Astrocyte (in vitro differentiated cells and primary cell): ENCODE results near the gene FAF2. TPM values are rescaled to one million over a fixed set of nuclear protein-coding genes. Genes with fewer than 3 reads are reported as not detected.
"Not testable (repeated sequence)": the region's sequence is repeated elsewhere in the genome, so short reads cannot be mapped to it uniquely, and the experiment has no call there.

Source experiments
- DNase-seq: peaks from one replicate; pipeline ENCODE4 v3.0.0-alpha.2; 2010; ENCODE audit warnings: low read depth
- FAIRE-seq: peaks from 2 replicates; lab custom pipeline; 2011; peaks lifted over from hg19 to GRCh38; lab: Jason Lieb, UNC
- H2AFZ ChIP-seq: 2 replicates; pipeline ENCODE4 v1.6.0; 2012; ENCODE audit warnings: low read depth, low read length, inconsistent platforms
- H3K27ac ChIP-seq: 2 replicates; pipeline ENCODE4 v1.5.1; 2011; ENCODE audit warnings: low read depth, low read length, inconsistent platforms
- H3K27me3 ChIP-seq: 2 replicates; pipeline ENCODE4 v1.6.0; 2011; ENCODE audit warnings: low read length, inconsistent platforms; ENCODE audit not compliant: insufficient read depth
- H3K36me3 ChIP-seq: 2 replicates; pipeline ENCODE4 v1.5.1; 2011; ENCODE audit warnings: low read length, inconsistent platforms; ENCODE audit not compliant: insufficient read depth
- H3K4me1 ChIP-seq: 2 replicates; pipeline ENCODE4 v1.5.1; 2011; ENCODE audit warnings: low read length, inconsistent platforms; ENCODE audit not compliant: insufficient read depth
- H3K4me2 ChIP-seq: 2 replicates; pipeline ENCODE4 v1.6.0; 2012; ENCODE audit warnings: low read length, inconsistent platforms
- H3K4me3 ChIP-seq: 2 replicates; pipeline ENCODE4 v1.5.1; 2011; ENCODE audit warnings: low read depth, mild to moderate bottlenecking, low read length, inconsistent platforms; ENCODE audit not compliant: insufficient read depth
- H3K79me2 ChIP-seq: 2 replicates; pipeline ENCODE4 v1.6.0; 2012; ENCODE audit warnings: mild to moderate bottlenecking, low read length, inconsistent platforms; ENCODE audit not compliant: insufficient read depth
- H3K9ac ChIP-seq: 2 replicates; pipeline ENCODE4 v1.6.0; 2012; ENCODE audit warnings: mild to moderate bottlenecking, low read length, inconsistent platforms
- H3K9me3 ChIP-seq: 2 replicates; pipeline ENCODE4 v1.5.1; 2012; ENCODE audit warnings: low read depth, mild to moderate bottlenecking, low read length, inconsistent platforms; ENCODE audit not compliant: insufficient read depth
- H4K20me1 ChIP-seq: 2 replicates; pipeline ENCODE4 v1.6.0; 2012; ENCODE audit warnings: low read length, inconsistent platforms; ENCODE audit not compliant: insufficient read depth
- H3K27ac Mint-ChIP-seq: one replicate; pipeline ENCODE4 v1.8.0; 2021; ENCODE audit warnings: mild to moderate bottlenecking, mixed read lengths; ENCODE audit not compliant: unreplicated experiment
- H3K27me3 Mint-ChIP-seq: one replicate; pipeline ENCODE4 v1.8.0; 2021; ENCODE audit warnings: low read depth, mixed read lengths; ENCODE audit not compliant: unreplicated experiment
- H3K36me3 Mint-ChIP-seq: one replicate; pipeline ENCODE4 v1.8.0; 2021; ENCODE audit warnings: low read depth, mixed read lengths; ENCODE audit not compliant: unreplicated experiment
- H3K4me1 Mint-ChIP-seq: one replicate; pipeline ENCODE4 v1.8.0; 2021; ENCODE audit warnings: low read depth, mixed read lengths; ENCODE audit not compliant: unreplicated experiment
- H3K4me3 Mint-ChIP-seq: one replicate; pipeline ENCODE4 v1.8.0; 2021; ENCODE audit warnings: mild to moderate bottlenecking, moderate library complexity, mixed read lengths; ENCODE audit not compliant: unreplicated experiment
- H3K9me3 Mint-ChIP-seq: one replicate; pipeline ENCODE4 v1.8.0; 2021; ENCODE audit warnings: mild to moderate bottlenecking, mixed read lengths; ENCODE audit not compliant: unreplicated experiment
- CTCF ChIP-seq: IDR thresholded peaks from 2 replicates; pipeline ENCODE4 v1.5.1; 2011; ENCODE audit warnings: low read depth, mild to moderate bottlenecking, inconsistent platforms, low read length, moderate library complexity; ENCODE audit not compliant: insufficient read depth
- EZH2 ChIP-seq: IDR thresholded peaks from 2 replicates; pipeline ENCODE4 v1.6.1; 2012; ENCODE audit warnings: mild to moderate bottlenecking, low read length, inconsistent platforms; ENCODE audit not compliant: insufficient read depth
- total RNA-seq: library from RNA; stranded (reverse); gene quantifications from 2 replicates; pipeline ENCODE4 v1.2.1, GENCODE V29; 2021

The FAF2 gene
- total RNA-seq, 1 donor from 2014 or later: 56.2 TPM

DNA sequence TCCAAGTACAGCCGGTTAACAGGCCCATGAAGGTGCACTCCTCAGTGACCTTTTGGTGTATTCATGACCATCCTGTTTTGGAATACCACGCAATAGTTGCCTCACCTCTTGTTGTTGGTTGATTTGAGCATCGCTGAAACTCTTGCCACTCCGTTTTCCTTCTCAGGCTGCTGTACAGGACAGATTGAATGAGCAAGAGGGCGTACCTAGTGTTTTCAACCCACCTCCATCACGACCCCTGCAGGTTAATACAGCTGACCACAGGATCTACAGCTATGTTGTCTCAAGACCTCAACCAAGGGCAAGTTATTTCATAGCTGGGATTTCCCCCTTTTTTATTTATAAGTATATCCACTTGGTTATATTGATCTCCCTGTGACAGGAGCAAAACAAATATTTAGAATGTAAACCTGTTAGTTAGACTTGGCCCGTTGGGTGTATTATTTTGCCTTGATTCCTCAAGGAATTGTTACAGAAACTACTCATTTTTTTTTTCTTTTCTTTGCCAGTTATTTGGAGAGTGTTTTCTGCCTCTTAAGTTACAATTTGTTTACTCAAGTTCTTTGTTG, 38.1 kb downstream of the FAF2 start:
- H3K27ac Mint-ChIP-seq: no peak overlapping the region
- Histone ChIP-seq H2AFZ (no peak overlapping the region), H3K4me3 (no peak overlapping the region), H3K4me2 (no peak overlapping the region), H3K4me1 (no peaks in the 10 kb centered on the region), H3K27ac (no peak overlapping the region), H3K9ac (no peak overlapping the region), H4K20me1 (peaks cover 71% of the 10 kb centered on the region), H3K36me3 (peaks cover 22% of the 10 kb centered on the region), H3K79me2 (peaks cover 32% of the 10 kb centered on the region), H3K27me3 (no peaks in the 10 kb centered on the region), H3K9me3 (no peaks in the 10 kb centered on the region)
- peaks cover 28% of the 10 kb centered on the region for H3K36me3 Mint-ChIP-seq
- no peaks in the 10 kb centered on the region for H3K9me3 Mint-ChIP-seq
- H3K27me3 Mint-ChIP-seq: no peaks in the 10 kb centered on the region
- H3K4me3 Mint-ChIP-seq: no peak overlapping the region
- no peak for DNase-seq
- TF ChIP-seq CTCF (no peak), EZH2 (no peak)
- peaks cover 11% of the 10 kb centered on the region for H3K4me1 Mint-ChIP-seq
- FAIRE-seq: no peak

DNA sequence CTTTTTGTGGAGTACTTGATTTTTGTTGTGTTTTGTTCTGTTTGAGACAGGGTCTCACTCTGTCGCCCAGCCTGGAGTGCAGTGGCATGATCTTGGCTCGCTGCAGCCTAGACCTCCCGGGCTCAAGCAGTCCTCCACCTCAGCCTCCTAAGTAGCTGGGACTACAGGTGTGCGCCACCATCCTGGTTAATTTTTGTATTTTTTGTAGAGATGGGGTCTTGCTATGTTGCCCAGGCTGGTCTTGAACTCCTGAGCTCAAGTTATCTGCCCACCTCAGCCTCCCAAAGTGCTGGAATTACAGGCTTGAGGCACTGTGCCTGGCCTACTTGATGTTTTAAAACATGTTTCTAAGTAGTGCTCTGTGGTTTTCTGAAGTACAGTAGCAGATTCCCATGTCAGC, 39.0 kb downstream of the FAF2 start:
- H3K79me2 ChIP-seq: peaks cover 32% of the 10 kb centered on the region
- peak overlapping the region; percentile 54 for H3K4me3 Mint-ChIP-seq
- not testable (repeated sequence) for FAIRE-seq, H3K9me3 Mint-ChIP-seq, DNase-seq, H3K9ac ChIP-seq, H3K27me3 Mint-ChIP-seq, H3K4me3 ChIP-seq, H3K27ac ChIP-seq, H3K4me2 ChIP-seq, H3K9me3 ChIP-seq, H3K27ac Mint-ChIP-seq, H3K27me3 ChIP-seq, H2AFZ ChIP-seq, H3K4me1 ChIP-seq
- H3K36me3 ChIP-seq: peaks cover 27% of the 10 kb centered on the region
- H4K20me1 ChIP-seq: peaks cover 69% of the 10 kb centered on the region
- peaks cover 25% of the 10 kb centered on the region for H3K36me3 Mint-ChIP-seq
- H3K4me1 Mint-ChIP-seq: peaks cover 11% of the 10 kb centered on the region

GRCh38 chr5:176489077-176489476, 40.9 kb downstream of the FAF2 start:
- Histone ChIP-seq H2AFZ (no peak overlapping the region), H3K27me3 (no peaks in the 10 kb centered on the region), H4K20me1 (peaks cover 63% of the 10 kb centered on the region), H3K27ac (no peak overlapping the region), H3K79me2 (peaks cover 21% of the 10 kb centered on the region), H3K4me2 (no peak overlapping the region), H3K9ac (no peak overlapping the region), H3K4me3 (no peak overlapping the region), H3K4me1 (peaks cover 6% of the 10 kb centered on the region), H3K36me3 (peaks cover 43% of the 10 kb centered on the region), H3K9me3 (no peaks in the 10 kb centered on the region)
- H3K36me3 Mint-ChIP-seq: peaks cover 22% of the 10 kb centered on the region
- no peak overlapping the region for H3K4me3 Mint-ChIP-seq
- TF ChIP-seq CTCF (no peak), EZH2 (no peak)
- no peak for DNase-seq
- H3K27me3 Mint-ChIP-seq: no peaks in the 10 kb centered on the region
- peaks cover 23% of the 10 kb centered on the region for H3K4me1 Mint-ChIP-seq
- no peak for FAIRE-seq
- no peaks in the 10 kb centered on the region for H3K9me3 Mint-ChIP-seq
- no peak overlapping the region for H3K27ac Mint-ChIP-seq
